Testis (tissue), 2 donors: ENCODE measurements around the gene SIGLEC9.

Experiments
- POLR2A ChIP-seq: fragments of 450-650 bp; IDR thresholded peaks from one replicate; pipeline ENCODE4 v1.6.1; 2017; ENCODE audit warnings: antibody characterized with exemption, mild to moderate bottlenecking, moderate library complexity
- TF ChIP-seq, protein P1 (sequence below), 3 experiments: fragments of 450-650 bp in 2 of 3; fragments of 200-600 bp in 1 of 3; sonication (generic) in 1 of 3; IDR thresholded peaks; one replicate each; pipeline ENCODE4 v1.5.1; 2016 to 2019; ENCODE audit warnings: antibody characterized with exemption in 3 of 3, mild to moderate bottlenecking in 2 of 3, moderate library complexity in 1 of 3

DNA sequence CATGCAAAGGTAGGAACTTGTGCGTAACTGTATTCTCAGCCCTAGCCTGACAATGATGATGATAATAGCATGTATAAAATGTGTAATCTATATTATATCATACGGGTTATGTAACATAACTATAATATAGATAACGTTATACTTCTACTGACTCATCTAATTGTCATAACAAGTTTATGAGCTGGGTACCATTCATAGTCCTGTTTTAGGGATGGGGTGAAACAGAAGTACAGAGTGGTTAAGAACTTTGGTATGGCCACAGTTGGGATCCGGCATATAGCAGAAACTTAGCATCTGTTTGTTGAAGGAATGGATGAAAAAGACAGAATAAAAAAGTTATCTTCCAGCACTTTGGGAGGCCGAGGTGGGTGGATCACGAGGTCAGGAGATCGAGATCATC, 21.7 kb upstream of the SIGLEC9 start:
- TF ChIP-seq, protein P1, sequence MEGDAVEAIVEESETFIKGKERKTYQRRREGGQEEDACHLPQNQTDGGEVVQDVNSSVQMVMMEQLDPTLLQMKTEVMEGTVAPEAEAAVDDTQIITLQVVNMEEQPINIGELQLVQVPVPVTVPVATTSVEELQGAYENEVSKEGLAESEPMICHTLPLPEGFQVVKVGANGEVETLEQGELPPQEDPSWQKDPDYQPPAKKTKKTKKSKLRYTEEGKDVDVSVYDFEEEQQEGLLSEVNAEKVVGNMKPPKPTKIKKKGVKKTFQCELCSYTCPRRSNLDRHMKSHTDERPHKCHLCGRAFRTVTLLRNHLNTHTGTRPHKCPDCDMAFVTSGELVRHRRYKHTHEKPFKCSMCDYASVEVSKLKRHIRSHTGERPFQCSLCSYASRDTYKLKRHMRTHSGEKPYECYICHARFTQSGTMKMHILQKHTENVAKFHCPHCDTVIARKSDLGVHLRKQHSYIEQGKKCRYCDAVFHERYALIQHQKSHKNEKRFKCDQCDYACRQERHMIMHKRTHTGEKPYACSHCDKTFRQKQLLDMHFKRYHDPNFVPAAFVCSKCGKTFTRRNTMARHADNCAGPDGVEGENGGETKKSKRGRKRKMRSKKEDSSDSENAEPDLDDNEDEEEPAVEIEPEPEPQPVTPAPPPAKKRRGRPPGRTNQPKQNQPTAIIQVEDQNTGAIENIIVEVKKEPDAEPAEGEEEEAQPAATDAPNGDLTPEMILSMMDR (IDR thresholded peaks at IDR 0.05): no peak
- TF ChIP-seq POLR2A: no peak
